ACC112 (cell line): ENCODE data around the gene MED27.

Experiments
- H2AFZ ChIP-seq: fragments of 200-600 bp; sonication (generic); one replicate; pipeline ENCODE4 v1.6.0; 2017; ENCODE audit warnings: antibody characterized with exemption, low read length; ENCODE audit not compliant: unreplicated experiment
- H3K27ac ChIP-seq: fragments of 200-600 bp; sonication (generic); 2 replicates; pipeline ENCODE4 v1.5.1; 2014; ENCODE audit warnings: low read depth, mild to moderate bottlenecking, antibody characterized with exemption, low read length, moderate library complexity
- H3K27me3 ChIP-seq: fragments of 200-600 bp; sonication (generic); 2 replicates; pipeline ENCODE4 v1.6.1; 2014; ENCODE audit warnings: mild to moderate bottlenecking, antibody characterized with exemption, low read length, moderate library complexity, mixed read lengths; ENCODE audit not compliant: insufficient read depth
- H3K36me3 ChIP-seq: fragments of 200-600 bp; sonication (generic); 2 replicates; pipeline ENCODE4 v1.6.1; 2016; ENCODE audit warnings: mild to moderate bottlenecking, antibody characterized with exemption, low read length, moderate library complexity, mixed read lengths; ENCODE audit not compliant: insufficient read depth
- H3K4me1 ChIP-seq: fragments of 200-600 bp; sonication (generic); one replicate; pipeline ENCODE4 v1.6.1; 2016; ENCODE audit warnings: low read length, mixed read lengths; ENCODE audit not compliant: insufficient read depth, unreplicated experiment, control insufficient read depth
- H3K4me3 ChIP-seq: fragments of 200-600 bp; sonication (generic); 2 replicates; pipeline ENCODE4 v1.5.1; 2014; ENCODE audit warnings: mild to moderate bottlenecking, low read depth, low read length
- H3K79me2 ChIP-seq: fragments of 200-600 bp; sonication (generic); one replicate; pipeline ENCODE4 v1.6.0; 2016; ENCODE audit warnings: low read length; ENCODE audit not compliant: control insufficient read depth, unreplicated experiment, insufficient read depth

The MED27 gene

GRCh38 chr9:132109291-132109690 is 29.6 kb upstream of the MED27 start:
- H2AFZ ChIP-seq = no peak overlapping the region
- H3K4me3 ChIP-seq = no peak overlapping the region
- H3K4me1 ChIP-seq = no peaks in the 10 kb centered on the region
- no peaks in the 10 kb centered on the region for H3K36me3 ChIP-seq
- no peaks in the 10 kb centered on the region for H3K79me2 ChIP-seq
- no peak overlapping the region for H3K27ac ChIP-seq
- H3K27me3 ChIP-seq = peaks cover 81% of the 10 kb centered on the region

- H3K36me3 ChIP-seq = no peaks in the 10 kb centered on the region
- no peaks in the 10 kb centered on the region for H3K79me2 ChIP-seq
- H2AFZ ChIP-seq = no peak overlapping the region
- peaks cover 82% of the 10 kb centered on the region for H3K27me3 ChIP-seq
- H3K4me3 ChIP-seq = no peak overlapping the region
- H3K27ac ChIP-seq = no peak overlapping the region
- no peaks in the 10 kb centered on the region for H3K4me1 ChIP-seq
Observed at GRCh38 chr9:132108728-132109127, 29.1 kb upstream of the MED27 start.

GRCh38 chr9:132099741-132100407 is 20.2 kb upstream of the MED27 start:
- H3K4me1 ChIP-seq = peaks cover 2% of the 10 kb centered on the region
- H3K27me3 ChIP-seq = peaks cover 70% of the 10 kb centered on the region
- no peak overlapping the region for H3K27ac ChIP-seq

GRCh38 chr9:132099167-132099566 is 19.5 kb upstream of the MED27 start:
- Histone ChIP-seq H3K79me2 (no peaks in the 10 kb centered on the region), H3K27ac (no peak overlapping the region), H3K27me3 (peaks cover 65% of the 10 kb centered on the region), H3K4me1 (peaks cover 8% of the 10 kb centered on the region), H3K36me3 (no peaks in the 10 kb centered on the region), H3K4me3 (no peak overlapping the region), H2AFZ (no peak overlapping the region)

More at GRCh38 chr9:132099741-132100407, 20.2 kb upstream of the MED27 start:
- H2AFZ ChIP-seq = no peak overlapping the region
- H3K36me3 ChIP-seq = no peaks in the 10 kb centered on the region
- no peak overlapping the region for H3K4me3 ChIP-seq
- H3K79me2 ChIP-seq = no peaks in the 10 kb centered on the region

- Histone ChIP-seq H3K79me2 (no peaks in the 10 kb centered on the region), H2AFZ (no peak overlapping the region), H3K4me1 (peaks cover 22% of the 10 kb centered on the region), H3K36me3 (no peaks in the 10 kb centered on the region), H3K27ac (peak overlapping the region; percentile 68), H3K27me3 (peaks cover 44% of the 10 kb centered on the region), H3K4me3 (no peak overlapping the region)
Observed at GRCh38 chr9:132094314-132094791, 14.7 kb upstream of the MED27 start.

- no peaks in the 10 kb centered on the region for H3K79me2 ChIP-seq
- no peak overlapping the region for H2AFZ ChIP-seq
- no peaks in the 10 kb centered on the region for H3K36me3 ChIP-seq
- H3K4me3 ChIP-seq = no peak overlapping the region
- peaks cover 27% of the 10 kb centered on the region for H3K27me3 ChIP-seq
- H3K4me1 ChIP-seq = peaks cover 22% of the 10 kb centered on the region
- peak overlapping the region; percentile 45; the same call in 1 of the 2 replicates for H3K27ac ChIP-seq
Observed at GRCh38 chr9:132090771-132091170, 11.1 kb upstream of the MED27 start.

GRCh38 chr9:132087438-132088030 is 7.9 kb upstream of the MED27 start:
- no peaks in the 10 kb centered on the region for H3K36me3 ChIP-seq
- H3K4me1 ChIP-seq = peaks cover 4% of the 10 kb centered on the region
- H3K79me2 ChIP-seq = no peaks in the 10 kb centered on the region
- peaks cover 46% of the 10 kb centered on the region for H3K27me3 ChIP-seq
- no peak overlapping the region for H3K27ac ChIP-seq
- H3K4me3 ChIP-seq = no peak overlapping the region
- H2AFZ ChIP-seq = no peak overlapping the region

GRCh38 chr9:132082188-132082587 is 2.5 kb upstream of the MED27 start:
- H3K27me3 ChIP-seq = peaks cover 32% of the 10 kb centered on the region
- H3K4me1 ChIP-seq = peaks cover 10% of the 10 kb centered on the region
- H3K36me3 ChIP-seq = no peaks in the 10 kb centered on the region
- no peak overlapping the region for H3K27ac ChIP-seq
- peaks cover 22% of the 10 kb centered on the region for H3K79me2 ChIP-seq
- H3K4me3 ChIP-seq = no peak overlapping the region
- no peak overlapping the region for H2AFZ ChIP-seq

- Histone ChIP-seq H3K27me3 (peaks cover under 1% of the 10 kb centered on the region), H3K4me3 (peak overlapping the region; percentile 95), H3K79me2 (peaks cover 56% of the 10 kb centered on the region)
Observed at GRCh38 chr9:132078699-132079356, 839 bp downstream of the MED27 start.

GRCh38 chr9:132077881-132078698 is 1.6 kb downstream of the MED27 start:
- peaks cover 63% of the 10 kb centered on the region for H3K79me2 ChIP-seq

More at GRCh38 chr9:132078699-132079356, 839 bp downstream of the MED27 start:
- Histone ChIP-seq H2AFZ (no peak overlapping the region), H3K4me1 (peaks cover 42% of the 10 kb centered on the region), H3K36me3 (0 out of 2 replicates have a peak, but pooled peaks cover 4% of the 10 kb centered on the region), H3K27ac (peak overlapping the region; percentile 77)

More at GRCh38 chr9:132077881-132078698, 1.6 kb downstream of the MED27 start:
- Histone ChIP-seq H3K4me1 (peaks cover 42% of the 10 kb centered on the region), H3K4me3 (peak overlapping the region; percentile 95), H3K27me3 (no peaks in the 10 kb centered on the region), H3K27ac (peak overlapping the region; percentile 77), H2AFZ (no peak overlapping the region), H3K36me3 (0 out of 2 replicates have a peak, but pooled peaks cover 4% of the 10 kb centered on the region)
